NB4 (cell line): ENCODE results near the gene TMEM231.

Experiments
- DNase-seq: peaks from one replicate; pipeline ENCODE4 v3.0.0; 2010; ENCODE audit warnings: low read depth
- H3K4me3 ChIP-seq: one replicate; pipeline ENCODE4 v1.5.1; 2011; ENCODE audit warnings: mild to moderate bottlenecking, low read depth, low read length, moderate library complexity
- CTCF ChIP-seq: IDR thresholded peaks from one replicate; pipeline ENCODE4 v1.5.1; 2012; ENCODE audit warnings: low read depth, low read length
- MAX ChIP-seq: IDR thresholded peaks from 2 replicates; pipeline ENCODE4 v1.6.1; 2011; ENCODE audit warnings: low read depth, low read length
- MYC ChIP-seq: IDR thresholded peaks from 2 replicates; pipeline ENCODE4 v1.6.1; 2011; ENCODE audit warnings: low read depth, low read length
- POLR2A ChIP-seq: IDR thresholded peaks from 2 replicates; pipeline ENCODE4 v1.6.1; 2011; ENCODE audit warnings: mild to moderate bottlenecking; ENCODE audit not compliant: insufficient read length; ENCODE audit errors: extremely low read depth

TMEM231 gene

GRCh38 chr16:75497558-75497957 lies 58.5 kb downstream of the TMEM231 start:
- H3K4me3 ChIP-seq: no peak overlapping the region
- TF ChIP-seq MAX (no peak), MYC (no peak)
- DNase-seq: no peak

GRCh38 chr16:75495076-75495674 lies 60.9 kb downstream of the TMEM231 start, which contains the start of gene CHST6:
Gene CHST6 (minus strand): TSS chr16:75495441. CDS start chr16:75479828, 15,613 bp downstream.
- no peak for TF ChIP-seq MYC
- no peak for TF ChIP-seq POLR2A
- no peak for TF ChIP-seq CTCF
- no peak for TF ChIP-seq MAX
- H3K4me3 ChIP-seq: no peak within 1 kb of the TSS
- DNase-seq: peak; percentile 47

- no peak for DNase-seq
- no peak for TF ChIP-seq POLR2A
- TF ChIP-seq MAX: no peak
- no peak for TF ChIP-seq CTCF
- TF ChIP-seq MYC: no peak
- H3K4me3 ChIP-seq: no peak overlapping the region
These were observed 61.4 kb downstream of the TMEM231 start for GRCh38 chr16:75494661-75495075.

- no peak overlapping the region for H3K4me3 ChIP-seq
- TF ChIP-seq MAX: no peak
- no peak for DNase-seq
These were observed 61.9 kb downstream of the TMEM231 start for GRCh38 chr16:75494184-75494583.

GRCh38 chr16:75491876-75492275 lies 64.2 kb downstream of the TMEM231 start:
- DNase-seq: no peak
- no peak overlapping the region for H3K4me3 ChIP-seq

GRCh38 chr16:75488322-75488721 lies 67.7 kb downstream of the TMEM231 start:
- no peak for TF ChIP-seq POLR2A
- TF ChIP-seq MAX: no peak
- DNase-seq: no peak
- H3K4me3 ChIP-seq: no peak overlapping the region

More at GRCh38 chr16:75491876-75492275, 64.2 kb downstream of the TMEM231 start:
- TF ChIP-seq CTCF: peak; percentile 21
- TF ChIP-seq POLR2A: no peak
- TF ChIP-seq MAX: no peak
